BE2C (cell line): Measurements from ENCODE around the gene ODC1.

Source experiments
- DNase-seq: peaks from one replicate; pipeline ENCODE4 v3.0.0-alpha.2; 2020
- H3K27me3 ChIP-seq: fragments of 250-450 bp; sonication (Bioruptor Pico); 2 replicates; pipeline ENCODE4 v1.5.1; 2020; ENCODE audit warnings: mild to moderate bottlenecking
- H3K36me3 ChIP-seq: fragments of 250-450 bp; sonication (Bioruptor Pico); 2 replicates; pipeline ENCODE4 v1.5.1; 2020; ENCODE audit warnings: mild to moderate bottlenecking
- H3K4me1 ChIP-seq: fragments of 250-450 bp; sonication (Bioruptor Pico); 2 replicates; pipeline ENCODE4 v1.5.1; 2020
- H3K4me3 ChIP-seq: 2 replicates; pipeline ENCODE4 v1.5.1; 2011; ENCODE audit warnings: low read depth, low read length
- H3K9me3 ChIP-seq: fragments of 250-450 bp; sonication (Bioruptor Pico); 2 replicates; pipeline ENCODE4 v1.5.1; 2020
- CTCF ChIP-seq: IDR thresholded peaks from 2 replicates; pipeline ENCODE4 v1.5.1; 2012; ENCODE audit warnings: mild to moderate bottlenecking, low read depth, low read length

Gene ODC1

GRCh38 chr2:10425699-10426098 is 22.4 kb downstream of the ODC1 start:
- no peak overlapping the region for H3K4me3 ChIP-seq
- no peaks in the 10 kb centered on the region for H3K4me1 ChIP-seq
- no peaks in the 10 kb centered on the region for H3K27me3 ChIP-seq
- H3K9me3 ChIP-seq, result no peaks in the 10 kb centered on the region
- no peak for DNase-seq
- peaks cover 27% of the 10 kb centered on the region for H3K36me3 ChIP-seq
- no peak for TF ChIP-seq CTCF

GRCh38 chr2:10424916-10425505 is 23.1 kb downstream of the ODC1 start:
- no peaks in the 10 kb centered on the region for H3K27me3 ChIP-seq
- H3K4me1 ChIP-seq, result no peaks in the 10 kb centered on the region
- no peak overlapping the region for H3K4me3 ChIP-seq
- H3K9me3 ChIP-seq, result no peaks in the 10 kb centered on the region
- H3K36me3 ChIP-seq, result peaks cover 32% of the 10 kb centered on the region
- no peak for DNase-seq
- no peak for TF ChIP-seq CTCF

- no peak for TF ChIP-seq CTCF
- Histone ChIP-seq H3K9me3 (no peaks in the 10 kb centered on the region), H3K4me3 (no peak overlapping the region), H3K27me3 (no peaks in the 10 kb centered on the region), H3K4me1 (no peaks in the 10 kb centered on the region), H3K36me3 (peaks cover 32% of the 10 kb centered on the region)
- no peak for DNase-seq
Observed at GRCh38 chr2:10424051-10424450, 24.1 kb downstream of the ODC1 start.

GRCh38 chr2:10423400-10423774 is 24.7 kb downstream of the ODC1 start:
- no peak for TF ChIP-seq CTCF
- no peak for DNase-seq
- Histone ChIP-seq H3K36me3 (peaks cover 32% of the 10 kb centered on the region), H3K4me3 (no peak overlapping the region), H3K4me1 (no peaks in the 10 kb centered on the region), H3K9me3 (no peaks in the 10 kb centered on the region), H3K27me3 (no peaks in the 10 kb centered on the region)

GRCh38 chr2:10422732-10423399 is 25.3 kb downstream of the ODC1 start:
- no peaks in the 10 kb centered on the region for H3K4me1 ChIP-seq
- no peaks in the 10 kb centered on the region for H3K27me3 ChIP-seq
- no peak overlapping the region for H3K4me3 ChIP-seq
- H3K9me3 ChIP-seq, result no peaks in the 10 kb centered on the region
- no peak for DNase-seq
- H3K36me3 ChIP-seq, result peaks cover 32% of the 10 kb centered on the region
- TF ChIP-seq CTCF, result no peak

- no peak for TF ChIP-seq CTCF
- no peaks in the 10 kb centered on the region for H3K27me3 ChIP-seq
- H3K4me1 ChIP-seq, result no peaks in the 10 kb centered on the region
- no peak for DNase-seq
- H3K9me3 ChIP-seq, result no peaks in the 10 kb centered on the region
- H3K36me3 ChIP-seq, result peaks cover 32% of the 10 kb centered on the region
- no peak overlapping the region for H3K4me3 ChIP-seq
Observed at GRCh38 chr2:10422251-10422650, 25.9 kb downstream of the ODC1 start.
